Measurements from ENCODE around the gene PLSCR1.

DNA sequence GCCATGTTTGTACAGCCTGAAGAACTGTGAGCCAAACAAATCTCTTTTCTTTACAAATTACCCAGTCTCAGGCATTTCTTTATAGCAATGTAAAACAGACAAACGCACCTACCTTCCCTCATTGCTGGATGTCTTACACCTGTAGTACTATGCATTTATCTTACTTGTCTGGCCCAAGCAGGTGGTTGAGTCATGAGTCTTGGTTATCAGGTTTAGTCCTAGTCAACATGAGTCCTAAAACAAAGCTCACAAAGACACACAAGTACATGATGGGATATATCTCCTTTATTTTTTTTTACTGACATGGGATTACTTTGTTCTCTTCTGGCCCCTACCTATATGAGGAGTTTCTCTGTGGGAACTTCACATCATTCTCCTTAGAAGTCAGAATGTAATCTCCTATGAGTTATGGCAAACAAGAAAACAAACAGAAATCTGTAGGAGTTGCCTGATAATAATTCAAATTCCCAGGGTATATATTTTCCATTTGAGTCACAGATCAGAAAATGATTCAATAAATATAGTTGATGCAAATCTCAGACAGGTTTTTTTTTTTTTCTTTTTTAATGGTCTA, 41.4 kb downstream of the PLSCR1 start:
- TF ChIP-seq TAF15 (IDR thresholded peaks at IDR 0.05; ENCODE audit: low read depth, low read length) (no peak), PHF8 (IDR thresholded peaks at IDR 0.05; ENCODE audit: borderline replicate concordance, low read length) (no peak), NR2C2 (CRISPR knock-in tag; IDR thresholded peaks at IDR 0.05) (no peak), NR2C2 (tag; IDR thresholded peaks at IDR 0.05) (no peak), BACH1 (tag; IDR thresholded peaks at IDR 0.05) (no peak), GATA2 (CRISPR knock-in tag; IDR thresholded peaks at IDR 0.05) (no peak), CHD2 (IDR thresholded peaks at IDR 0.05; ENCODE audit: low read depth, low read length) (no peak), ZZZ3 (IDR thresholded peaks at IDR 0.05) (no peak), KDM1A (IDR thresholded peaks at IDR 0.05) (no peak), RFX7 (CRISPR knock-in tag; IDR thresholded peaks at IDR 0.05) (no peak), POLR2A (conservative IDR thresholded peaks at IDR 0.05) (no peak)
- TF ChIP-seq, protein P1, sequence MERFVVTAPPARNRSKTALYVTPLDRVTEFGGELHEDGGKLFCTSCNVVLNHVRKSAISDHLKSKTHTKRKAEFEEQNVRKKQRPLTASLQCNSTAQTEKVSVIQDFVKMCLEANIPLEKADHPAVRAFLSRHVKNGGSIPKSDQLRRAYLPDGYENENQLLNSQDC (CRISPR knock-in tag; IDR thresholded peaks at IDR 0.05), result no peak
- TF ChIP-seq, protein P2, sequence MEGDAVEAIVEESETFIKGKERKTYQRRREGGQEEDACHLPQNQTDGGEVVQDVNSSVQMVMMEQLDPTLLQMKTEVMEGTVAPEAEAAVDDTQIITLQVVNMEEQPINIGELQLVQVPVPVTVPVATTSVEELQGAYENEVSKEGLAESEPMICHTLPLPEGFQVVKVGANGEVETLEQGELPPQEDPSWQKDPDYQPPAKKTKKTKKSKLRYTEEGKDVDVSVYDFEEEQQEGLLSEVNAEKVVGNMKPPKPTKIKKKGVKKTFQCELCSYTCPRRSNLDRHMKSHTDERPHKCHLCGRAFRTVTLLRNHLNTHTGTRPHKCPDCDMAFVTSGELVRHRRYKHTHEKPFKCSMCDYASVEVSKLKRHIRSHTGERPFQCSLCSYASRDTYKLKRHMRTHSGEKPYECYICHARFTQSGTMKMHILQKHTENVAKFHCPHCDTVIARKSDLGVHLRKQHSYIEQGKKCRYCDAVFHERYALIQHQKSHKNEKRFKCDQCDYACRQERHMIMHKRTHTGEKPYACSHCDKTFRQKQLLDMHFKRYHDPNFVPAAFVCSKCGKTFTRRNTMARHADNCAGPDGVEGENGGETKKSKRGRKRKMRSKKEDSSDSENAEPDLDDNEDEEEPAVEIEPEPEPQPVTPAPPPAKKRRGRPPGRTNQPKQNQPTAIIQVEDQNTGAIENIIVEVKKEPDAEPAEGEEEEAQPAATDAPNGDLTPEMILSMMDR (IDR thresholded peaks at IDR 0.05 in 2 of 3, conservative IDR thresholded peaks at IDR 0.05 in 1 of 3; ENCODE audit: insufficient read depth in 2 of 3, low read depth in 1 of 3, low read length in 3 of 3), result no peak

Measured in K562 (cell line).